Breast epithelium (tissue), 4 donors: ENCODE data around the gene COL4A2. TPM values are rescaled to one million over a fixed set of nuclear protein-coding genes. Genes with fewer than 3 reads are reported as not detected.

ENCODE experiments used
- DNase-seq, 2 donors: peaks; one replicate each; pipeline ENCODE4 v3.0.0-alpha.2; 2019; ENCODE audit warnings: low spot score in 2 of 2
- H3K27ac ChIP-seq, 2 donors: fragments of 200-600 bp; sonication (generic) in 1 of 2; one replicate each; pipeline ENCODE4 v1.5.1; 2016 to 2019; ENCODE audit warnings: mild to moderate bottlenecking in 1 of 2
- H3K27me3 ChIP-seq, 2 donors: fragments of 200-600 bp; sonication (generic) in 1 of 2; one replicate each; pipeline versions ENCODE4 v1.5.1 to v1.6.0; 2017 to 2019; ENCODE audit warnings: control low read depth in 1 of 2, mild to moderate bottlenecking in 1 of 2
- H3K36me3 ChIP-seq: fragments of 200-600 bp; one replicate; pipeline ENCODE4 v1.5.1; 2019
- H3K4me1 ChIP-seq, 2 donors: fragments of 200-600 bp; sonication (generic); one replicate each; pipeline ENCODE4 v1.5.1; 2016 to 2019; ENCODE audit warnings: control low read depth in 1 of 2
- H3K4me3 ChIP-seq, 3 donors: fragments of 200-600 bp; sonication (generic); 1 replicate in 2 of 3; 2 replicates in 1 of 3; pipeline ENCODE4 v1.5.1; 2016 to 2019; ENCODE audit warnings: mild to moderate bottlenecking in 3 of 3, moderate library complexity in 2 of 3
- H3K9me3 ChIP-seq, 2 donors: fragments of 200-600 bp; sonication (generic) in 1 of 2; one replicate each; pipeline ENCODE4 v1.5.1; 2016 to 2019; ENCODE audit warnings: control low read depth in 1 of 2
- POLR2A ChIP-seq: fragments of 450-650 bp; IDR thresholded peaks from one replicate; pipeline ENCODE4 v1.6.1; 2016; ENCODE audit warnings: antibody characterized with exemption, mild to moderate bottlenecking, moderate library complexity
- POLR2AphosphoS5 ChIP-seq, 3 donors: sonication (generic); formaldehyde crosslinking; IDR thresholded peaks; one replicate each; pipeline ENCODE4 v1.6.1; 2017; ENCODE audit warnings: antibody characterized with exemption in 3 of 3
- intact Hi-C: fragments of 100-400 bp; cut with DNase I; formaldehyde crosslinking; loops from one replicate; pipeline ENCODE4 v1.15.1; 2023; ENCODE audit warnings: low total_unique reads
- total RNA-seq, 3 donors: library from RNA; depleted of rRNA; stranded (reverse); fragments of >200 nt; gene quantifications; one replicate each; pipeline ENCODE4 v1.1.0, GENCODE V29; 2016
- TF ChIP-seq, protein P1 (sequence below), 3 donors: fragments of 450-650 bp; IDR thresholded peaks; one replicate each; pipeline ENCODE4 v1.5.1; 2016 to 2017; ENCODE audit warnings: antibody characterized with exemption in 3 of 3, mild to moderate bottlenecking in 3 of 3, moderate library complexity in 3 of 3

The COL4A2 gene
- total RNA-seq, 3 donors from 2014 or later = 107 to 841 (median 307) TPM

DNA sequence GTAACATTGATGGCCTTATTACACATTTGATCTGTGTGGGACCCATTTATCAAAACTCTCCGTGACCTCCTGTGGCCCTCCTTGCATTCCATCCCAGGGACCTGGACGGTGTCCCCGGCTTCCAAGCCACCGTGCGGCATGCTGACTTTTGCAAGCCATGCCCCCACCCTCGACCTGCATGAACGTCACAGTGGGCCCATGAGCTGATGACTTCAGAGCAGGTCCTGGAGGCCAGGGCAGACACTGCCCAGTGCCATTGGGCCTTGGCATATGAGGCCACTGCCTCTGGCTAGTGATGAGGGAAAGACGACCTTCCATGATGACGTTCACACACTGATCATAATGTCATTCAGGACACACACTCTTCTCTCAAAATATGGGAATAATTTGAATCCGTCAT is 191.7 kb downstream of the COL4A2 start:
- Histone ChIP-seq H3K27me3 (no peaks in the 10 kb centered on the region), H3K27ac (no peak overlapping the region), H3K4me1 (no peaks in the 10 kb centered on the region), H3K36me3 (no peaks in the 10 kb centered on the region), H3K4me3 (no peak overlapping the region), H3K9me3 (no peaks in the 10 kb centered on the region)
- intact Hi-C loops = no loop called here
- TF ChIP-seq POLR2A (no peak), POLR2AphosphoS5 (IDR thresholded peaks at IDR 0.05) (no peak)
- TF ChIP-seq, protein P1, sequence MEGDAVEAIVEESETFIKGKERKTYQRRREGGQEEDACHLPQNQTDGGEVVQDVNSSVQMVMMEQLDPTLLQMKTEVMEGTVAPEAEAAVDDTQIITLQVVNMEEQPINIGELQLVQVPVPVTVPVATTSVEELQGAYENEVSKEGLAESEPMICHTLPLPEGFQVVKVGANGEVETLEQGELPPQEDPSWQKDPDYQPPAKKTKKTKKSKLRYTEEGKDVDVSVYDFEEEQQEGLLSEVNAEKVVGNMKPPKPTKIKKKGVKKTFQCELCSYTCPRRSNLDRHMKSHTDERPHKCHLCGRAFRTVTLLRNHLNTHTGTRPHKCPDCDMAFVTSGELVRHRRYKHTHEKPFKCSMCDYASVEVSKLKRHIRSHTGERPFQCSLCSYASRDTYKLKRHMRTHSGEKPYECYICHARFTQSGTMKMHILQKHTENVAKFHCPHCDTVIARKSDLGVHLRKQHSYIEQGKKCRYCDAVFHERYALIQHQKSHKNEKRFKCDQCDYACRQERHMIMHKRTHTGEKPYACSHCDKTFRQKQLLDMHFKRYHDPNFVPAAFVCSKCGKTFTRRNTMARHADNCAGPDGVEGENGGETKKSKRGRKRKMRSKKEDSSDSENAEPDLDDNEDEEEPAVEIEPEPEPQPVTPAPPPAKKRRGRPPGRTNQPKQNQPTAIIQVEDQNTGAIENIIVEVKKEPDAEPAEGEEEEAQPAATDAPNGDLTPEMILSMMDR (IDR thresholded peaks at IDR 0.05) = no peak
- DNase-seq = no peak

DNA sequence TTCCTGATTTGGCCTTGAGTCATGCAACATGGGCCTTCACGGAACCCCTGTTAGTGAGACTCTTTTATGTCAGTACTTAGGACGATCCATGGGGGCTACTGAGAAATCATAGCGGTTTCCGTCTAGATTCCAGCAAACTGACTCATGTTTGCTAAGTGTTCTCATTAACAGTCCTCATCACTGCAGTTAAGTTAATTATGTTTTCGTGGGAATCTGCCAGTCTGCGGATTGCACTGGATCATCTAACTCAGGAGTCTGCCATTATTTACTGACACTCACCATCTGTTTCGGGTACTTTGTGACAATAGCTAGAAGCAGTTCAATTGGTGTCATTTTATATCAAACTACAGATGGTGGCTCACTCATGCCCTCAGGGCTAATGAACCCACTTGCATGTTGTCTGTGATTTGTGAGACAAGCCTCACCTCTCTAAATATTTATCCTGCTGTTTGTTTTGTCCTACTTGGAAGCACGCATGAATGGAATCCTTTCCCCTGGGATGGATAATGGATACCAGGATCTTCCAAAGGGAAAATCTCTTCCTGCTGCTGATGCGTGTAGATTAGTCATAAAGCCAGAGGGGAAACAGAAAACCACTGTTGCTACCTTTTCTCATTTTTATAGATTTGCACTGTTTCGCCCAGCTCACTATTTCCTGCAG is 192.7 kb downstream of the COL4A2 start:
- Histone ChIP-seq H3K4me3 (no peak overlapping the region), H3K27me3 (no peaks in the 10 kb centered on the region), H3K27ac (no peak overlapping the region), H3K36me3 (no peaks in the 10 kb centered on the region), H3K4me1 (no peaks in the 10 kb centered on the region), H3K9me3 (no peaks in the 10 kb centered on the region)
- intact Hi-C loops = no loop called here
- no peak for DNase-seq
- no peak for TF ChIP-seq POLR2A
- TF ChIP-seq POLR2AphosphoS5 (IDR thresholded peaks at IDR 0.05) = no peak
- TF ChIP-seq, protein P1 (IDR thresholded peaks at IDR 0.05) = no peak

DNA sequence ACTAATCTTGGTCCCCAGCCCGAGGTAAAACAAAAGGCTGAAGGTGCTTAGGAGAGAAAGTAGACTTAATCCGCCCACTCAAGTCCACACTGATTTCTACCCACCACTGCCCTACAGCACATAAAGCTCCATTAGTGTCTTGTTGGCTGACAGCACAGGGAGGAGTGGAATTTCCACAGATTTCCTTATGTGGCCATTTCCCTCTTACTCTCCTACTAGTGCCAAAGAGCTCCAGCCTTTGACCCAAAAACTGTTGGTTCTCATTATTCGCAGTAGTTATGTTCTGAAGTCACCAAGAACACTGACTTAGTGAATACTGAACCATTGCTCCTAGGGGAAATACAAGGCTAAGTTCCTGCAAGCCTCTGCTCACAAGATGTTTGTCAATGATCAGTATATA is 193.3 kb downstream of the COL4A2 start:
- DNase-seq = no peak
- Histone ChIP-seq H3K9me3 (no peaks in the 10 kb centered on the region), H3K27me3 (no peaks in the 10 kb centered on the region), H3K4me3 (no peak overlapping the region), H3K36me3 (no peaks in the 10 kb centered on the region), H3K27ac (no peak overlapping the region), H3K4me1 (no peaks in the 10 kb centered on the region)
- no peak for TF ChIP-seq POLR2A
- TF ChIP-seq, protein P1 (IDR thresholded peaks at IDR 0.05) = no peak
- TF ChIP-seq POLR2AphosphoS5 (IDR thresholded peaks at IDR 0.05) = no peak
- intact Hi-C loops = no loop called here

DNA sequence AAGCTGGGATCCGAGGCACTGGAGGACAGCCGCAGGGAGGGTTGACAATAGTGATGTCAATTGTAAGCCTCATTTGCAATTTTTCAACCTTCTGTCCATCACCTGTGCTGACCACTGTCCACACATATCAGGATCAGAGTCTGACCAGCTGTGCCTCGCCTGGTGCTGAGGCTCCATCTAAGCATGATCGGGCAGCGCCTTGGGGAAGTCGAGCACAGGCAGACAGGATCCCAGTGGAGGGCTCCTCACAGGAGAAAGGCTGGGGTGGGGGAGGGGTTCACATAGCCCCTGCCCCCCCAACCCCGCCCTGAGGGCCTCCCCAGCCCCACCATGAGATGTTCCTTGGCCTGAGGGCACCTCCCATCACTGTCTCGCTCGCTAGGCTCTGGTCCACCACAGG is 194.1 kb downstream of the COL4A2 start:
- no peak for TF ChIP-seq POLR2A
- TF ChIP-seq POLR2AphosphoS5 (IDR thresholded peaks at IDR 0.05) = no peak
- TF ChIP-seq, protein P1 (IDR thresholded peaks at IDR 0.05) = no peak
- H3K4me1 ChIP-seq = no peaks in the 10 kb centered on the region
- intact Hi-C loops = no loop called here
- H3K27ac ChIP-seq = no peak overlapping the region
- DNase-seq = no peak
- no peaks in the 10 kb centered on the region for H3K27me3 ChIP-seq
- H3K36me3 ChIP-seq = no peaks in the 10 kb centered on the region
- H3K9me3 ChIP-seq = no peaks in the 10 kb centered on the region
- no peak overlapping the region for H3K4me3 ChIP-seq

DNA sequence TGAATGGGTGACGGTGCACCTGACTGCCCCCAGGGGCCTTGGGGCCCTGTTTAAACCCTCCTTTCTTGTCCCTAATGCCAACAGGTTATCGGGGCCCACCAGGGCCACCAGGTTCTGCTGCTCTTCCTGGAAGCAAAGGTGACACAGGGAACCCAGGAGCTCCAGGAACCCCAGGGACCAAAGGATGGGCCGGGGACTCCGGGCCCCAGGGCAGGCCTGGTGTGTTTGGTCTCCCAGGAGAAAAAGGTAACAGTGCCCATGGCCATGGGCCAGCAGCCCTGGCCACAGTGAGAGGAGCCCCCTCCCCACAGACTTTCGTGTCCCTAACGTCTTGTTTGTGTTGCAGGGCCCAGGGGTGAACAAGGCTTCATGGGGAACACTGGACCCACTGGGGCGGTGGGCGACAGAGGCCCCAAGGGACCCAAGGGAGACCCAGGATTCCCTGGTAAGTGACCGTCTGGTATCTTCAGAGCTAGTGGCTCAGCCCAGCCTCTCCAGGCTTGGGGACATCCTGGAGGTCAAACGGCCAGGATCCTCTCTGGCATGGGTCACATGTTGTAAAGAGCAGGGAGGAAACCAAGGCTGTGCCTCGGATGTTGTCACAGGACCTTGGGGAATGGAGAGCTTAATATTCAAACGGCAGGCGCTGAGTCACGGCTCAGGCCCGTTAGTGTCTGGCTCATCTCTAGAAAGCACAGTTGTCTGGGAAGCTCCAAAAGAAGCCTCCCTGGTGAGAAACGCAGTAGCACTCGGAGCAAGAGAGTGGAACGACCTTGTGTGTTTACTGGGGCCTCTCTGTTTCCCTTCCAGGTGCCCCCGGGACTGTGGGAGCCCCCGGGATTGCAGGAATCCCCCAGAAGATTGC is 196.2 kb downstream of the COL4A2 start:
- intact Hi-C loops = no loop called here
- Histone ChIP-seq H3K36me3 (no peaks in the 10 kb centered on the region), H3K4me1 (peaks cover 0 to 3% of the 10 kb centered on the region in 2 donors), H3K4me3 (no peak overlapping the region), H3K27ac (no peak overlapping the region), H3K27me3 (no peaks in the 10 kb centered on the region), H3K9me3 (no peaks in the 10 kb centered on the region)
- no peak for TF ChIP-seq POLR2AphosphoS5 (IDR thresholded peaks at IDR 0.05)
- TF ChIP-seq POLR2A = no peak
- TF ChIP-seq, protein P1 (IDR thresholded peaks at IDR 0.05) = no peak
- DNase-seq = no peak
